Peyer's patch (tissue), 4 donors: ENCODE measurements around the gene ARRB2. TPM values are rescaled to one million over a fixed set of nuclear protein-coding genes. Genes with fewer than 3 reads are reported as not detected.

ENCODE experiments used
- DNase-seq, 3 donors: peaks; one replicate each; pipeline ENCODE4 v3.0.0-alpha.2; 2017 to 2019
- H3K27ac ChIP-seq, 4 donors: fragments of 200-600 bp; sonication (generic); one replicate each; pipeline ENCODE4 v1.5.1; 2016 to 2019
- H3K27me3 ChIP-seq, 2 donors: fragments of 200-600 bp; sonication (generic); one replicate each; pipeline ENCODE4 v1.5.1; 2019
- H3K36me3 ChIP-seq, 3 donors: fragments of 200-600 bp; sonication (generic); one replicate each; pipeline ENCODE4 v1.5.1; 2016 to 2019
- H3K4me1 ChIP-seq, 4 donors: fragments of 200-600 bp; sonication (generic); one replicate each; pipeline ENCODE4 v1.5.1; 2016 to 2019
- H3K4me3 ChIP-seq, 4 donors: fragments of 200-600 bp; sonication (generic); 1 replicate in 3 of 4; 2 replicates in 1 of 4; pipeline ENCODE4 v1.5.1; 2016 to 2019; ENCODE audit warnings: mild to moderate bottlenecking in 1 of 4
- H3K9me3 ChIP-seq, 4 donors: fragments of 200-600 bp; sonication (generic); one replicate each; pipeline ENCODE4 v1.5.1; 2016 to 2019; ENCODE audit warnings: mild to moderate bottlenecking in 1 of 4
- CTCF ChIP-seq, 6 experiments: fragments of 450-650 bp in 4 of 6; fragments of 200-600 bp in 2 of 6; sonication (generic) in 1 of 6; IDR thresholded peaks; one replicate each; pipeline ENCODE4 v1.5.1; 2017 to 2019; ENCODE audit warnings: antibody characterized with exemption in 6 of 6, mild to moderate bottlenecking in 3 of 6, moderate library complexity in 1 of 6
- POLR2A ChIP-seq, 2 donors: fragments of 450-650 bp; IDR thresholded peaks; one replicate each; pipeline ENCODE4 v1.5.1; 2017; ENCODE audit warnings: antibody characterized with exemption in 2 of 2, mild to moderate bottlenecking in 2 of 2, moderate library complexity in 2 of 2
- total RNA-seq, 4 donors: library from RNA; depleted of rRNA; stranded (reverse); fragments of >200 nt; gene quantifications; one replicate each; pipeline ENCODE4 v1.1.0, GENCODE V29; 2016

Gene ARRB2
- total RNA-seq, 4 donors from 2014 or later: 59.2 to 163 (median 73.8) TPM

GRCh38 chr17:4742629-4743028, 32.2 kb downstream of the ARRB2 start:
- H3K4me1 ChIP-seq: peaks cover 0 to 13% (median 0%) of the 10 kb centered on the region in 4 donors
- no peaks in the 10 kb centered on the region for H3K9me3 ChIP-seq
- no peak overlapping the region for H3K4me3 ChIP-seq
- no peak for TF ChIP-seq POLR2A (IDR thresholded peaks at IDR 0.05)
- no peak for TF ChIP-seq CTCF (IDR thresholded peaks at IDR 0.05)
- H3K36me3 ChIP-seq: no peaks in the 10 kb centered on the region
- H3K27me3 ChIP-seq: peaks cover 0 to 3% of the 10 kb centered on the region in 2 donors
- no peak for DNase-seq
- H3K27ac ChIP-seq: no peak overlapping the region

GRCh38 chr17:4743216-4743615, 32.8 kb downstream of the ARRB2 start:
- Histone ChIP-seq H3K9me3 (no peaks in the 10 kb centered on the region), H3K4me3 (no peak overlapping the region), H3K27ac (no peak overlapping the region), H3K27me3 (peaks cover 0 to 3% of the 10 kb centered on the region in 2 donors), H3K4me1 (peaks cover 0 to 13% (median 0%) of the 10 kb centered on the region in 4 donors), H3K36me3 (no peaks in the 10 kb centered on the region)
- DNase-seq: no peak
- TF ChIP-seq CTCF (IDR thresholded peaks at IDR 0.05): no peak
- TF ChIP-seq POLR2A (IDR thresholded peaks at IDR 0.05): no peak

GRCh38 chr17:4743898-4744297, 33.5 kb downstream of the ARRB2 start:
- TF ChIP-seq POLR2A (IDR thresholded peaks at IDR 0.05) (no peak), CTCF (IDR thresholded peaks at IDR 0.05) (no peak)
- Histone ChIP-seq H3K4me1 (peaks cover 0 to 11% (median 0%) of the 10 kb centered on the region in 4 donors), H3K27ac (no peak overlapping the region), H3K36me3 (no peaks in the 10 kb centered on the region), H3K27me3 (peaks cover 0 to 3% of the 10 kb centered on the region in 2 donors), H3K4me3 (no peak overlapping the region), H3K9me3 (no peaks in the 10 kb centered on the region)
- DNase-seq: no peak

GRCh38 chr17:4744999-4745969, 34.9 kb downstream of the ARRB2 start:
- DNase-seq: no peak
- TF ChIP-seq CTCF (IDR thresholded peaks at IDR 0.05) (no peak), POLR2A (IDR thresholded peaks at IDR 0.05) (no peak)
- Histone ChIP-seq H3K27me3 (peaks cover 0 to 3% of the 10 kb centered on the region in 2 donors), H3K4me1 (peaks cover 0 to 9% (median 0%) of the 10 kb centered on the region in 4 donors), H3K4me3 (peak overlapping the region in 1 of 4 donors; percentile 5), H3K36me3 (no peaks in the 10 kb centered on the region), H3K9me3 (no peaks in the 10 kb centered on the region), H3K27ac (no peak overlapping the region)

GRCh38 chr17:4747847-4748246, 37.4 kb downstream of the ARRB2 start:
- H3K36me3 ChIP-seq: no peaks in the 10 kb centered on the region
- peaks cover 0 to 9% (median 0%) of the 10 kb centered on the region in 4 donors for H3K4me1 ChIP-seq
- H3K4me3 ChIP-seq: no peak overlapping the region
- no peak overlapping the region for H3K27ac ChIP-seq
- H3K9me3 ChIP-seq: no peaks in the 10 kb centered on the region
- DNase-seq: no peak
- peaks cover 0 to 3% of the 10 kb centered on the region in 2 donors for H3K27me3 ChIP-seq
- TF ChIP-seq POLR2A (IDR thresholded peaks at IDR 0.05): no peak
- no peak for TF ChIP-seq CTCF (IDR thresholded peaks at IDR 0.05)
